DMS153 treated with DMSO at 0.1 percent for 48 hours (cell line): ENCODE results near the gene RABGAP1.

Experiments used
- DNase-seq: peaks from one replicate; lab custom pipeline; 2025; ENCODE audit not compliant: unreplicated experiment; lab: John Stamatoyannopoulos, UW

RABGAP1 gene

GRCh38 chr9:123108976-123109375 lies 168.2 kb downstream of the RABGAP1 start:
- DNase-seq = no peak

GRCh38 chr9:123109540-123110279 lies 168.9 kb downstream of the RABGAP1 start:
- DNase-seq = no peak

GRCh38 chr9:123111427-123112014 lies 170.7 kb downstream of the RABGAP1 start:
- DNase-seq = no peak

- no peak for DNase-seq
Measured at GRCh38 chr9:123112015-123112975, 171.5 kb downstream of the RABGAP1 start.

GRCh38 chr9:123113185-123113584 lies 172.4 kb downstream of the RABGAP1 start:
- no peak for DNase-seq

GRCh38 chr9:123115146-123115913 lies 174.5 kb downstream of the RABGAP1 start:
- DNase-seq = no peak

GRCh38 chr9:123116036-123116435 lies 175.2 kb downstream of the RABGAP1 start:
- no peak for DNase-seq

GRCh38 chr9:123119566-123119965 lies 178.7 kb downstream of the RABGAP1 start:
- DNase-seq = no peak

GRCh38 chr9:123120131-123120530 lies 179.3 kb downstream of the RABGAP1 start:
- no peak for DNase-seq

GRCh38 chr9:123120953-123121352 lies 180.1 kb downstream of the RABGAP1 start:
- no peak for DNase-seq

- no peak for DNase-seq
Measured at GRCh38 chr9:123121457-123121856, 180.6 kb downstream of the RABGAP1 start.

GRCh38 chr9:123127512-123128075 lies 186.8 kb downstream of the RABGAP1 start:
- no peak for DNase-seq

GRCh38 chr9:123128591-123128990 lies 187.8 kb downstream of the RABGAP1 start:
- DNase-seq = no peak

GRCh38 chr9:123129423-123129822 lies 188.6 kb downstream of the RABGAP1 start:
- no peak for DNase-seq

GRCh38 chr9:123131258-123131657 lies 190.4 kb downstream of the RABGAP1 start:
- no peak for DNase-seq

- DNase-seq = no peak
Measured at GRCh38 chr9:123131993-123132392, 191.2 kb downstream of the RABGAP1 start.

GRCh38 chr9:123132696-123133095 lies 191.9 kb downstream of the RABGAP1 start:
- DNase-seq = no peak

GRCh38 chr9:123135430-123135829 lies 194.6 kb downstream of the RABGAP1 start:
- no peak for DNase-seq

GRCh38 chr9:123138163-123138562 lies 197.3 kb downstream of the RABGAP1 start:
- DNase-seq = no peak

- DNase-seq = no peak
Measured at GRCh38 chr9:123149067-123149466, 208.2 kb downstream of the RABGAP1 start.
